Muscle of leg (tissue), 11 donors: ENCODE results near the gene EXTL1. TPM values are rescaled to one million over a fixed set of nuclear protein-coding genes. Genes with fewer than 3 reads are reported as not detected.

ENCODE experiments used
- DNase-seq: peaks from one replicate; pipeline ENCODE4 v3.0.0; 2013
- H3K27ac ChIP-seq: one replicate; pipeline ENCODE4 v1.5.1; 2013; ENCODE audit warnings: mild to moderate bottlenecking, low read length, control low read depth
- H3K27me3 ChIP-seq: one replicate; pipeline ENCODE4 v1.6.1; 2013; ENCODE audit warnings: low read length; ENCODE audit not compliant: control insufficient read depth, insufficient read depth
- H3K36me3 ChIP-seq: one replicate; pipeline ENCODE4 v1.6.1; 2013; ENCODE audit warnings: low read length; ENCODE audit not compliant: control insufficient read depth, insufficient read depth
- H3K4me1 ChIP-seq: one replicate; pipeline ENCODE4 v1.6.1; 2013; ENCODE audit warnings: low read length; ENCODE audit not compliant: control insufficient read depth, insufficient read depth
- H3K4me3 ChIP-seq: one replicate; pipeline ENCODE4 v1.5.1; 2013; ENCODE audit warnings: low read length, control low read depth
- H3K9me3 ChIP-seq: replicated peaks from 2 replicates; pipeline ENCODE4 v1.6.1; 2013; ENCODE audit warnings: low read depth, low read length; ENCODE audit not compliant: control insufficient read depth
- WGBS: methylation state at CpG from one replicate; pipeline ENCODE4 v1.1.5; 2013; ENCODE audit warnings: missing lambda C conversion rate; ENCODE audit not compliant: insufficient coverage; 5-methylcytosine and 5-hydroxymethylcytosine counted together
- polyA plus RNA-seq, 8 donors: library from polyadenylated mRNA; unstranded; fragments of 120-200 nt; gene quantifications; one replicate each; pipeline versions ENCODE4 v1.2.1 to v1.2.3, GENCODE V29; 2013; ENCODE audit warnings: inconsistent platforms in 1 of 8, low replicate concordance in 1 of 8; ENCODE audit not compliant: insufficient read length in 8 of 8, insufficient read depth in 1 of 8
- total RNA-seq: library from RNA; stranded (reverse); fragments of 120-200 nt; gene quantifications from one replicate; pipeline ENCODE4 v1.2.4, GENCODE V29; 2013

The EXTL1 gene
- total and polyA plus RNA-seq, 9 donors = 0.71 to 4.6 (median 2.4) TPM

DNA sequence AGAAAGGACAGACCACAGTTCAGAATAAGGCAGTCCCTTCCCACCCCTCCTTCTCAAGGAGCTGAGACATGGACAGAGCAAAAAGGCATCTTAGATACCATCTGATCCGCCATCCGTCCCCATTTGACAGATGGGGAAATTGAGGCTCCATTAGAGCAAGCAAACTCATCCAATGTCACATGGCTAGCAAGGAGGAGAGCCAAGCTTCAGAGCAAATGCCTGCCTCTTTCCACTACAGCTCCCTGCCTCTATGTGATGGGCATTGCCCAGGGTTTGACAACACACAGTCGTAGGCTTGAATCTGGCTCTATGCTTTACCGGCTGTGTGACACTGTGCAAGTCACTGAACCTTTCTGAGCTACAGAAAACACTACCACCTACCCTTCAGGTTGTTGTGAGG is 20.4 kb downstream of the EXTL1 start:
- H3K36me3 ChIP-seq = no peaks in the 10 kb centered on the region
- H3K27ac ChIP-seq = no peak overlapping the region
- H3K4me1 ChIP-seq = peaks cover 37% of the 10 kb centered on the region
- no peaks in the 10 kb centered on the region for H3K9me3 ChIP-seq
- 88% methylated on average over 3 of the region's 4 CpGs for WGBS
- H3K4me3 ChIP-seq = no peak overlapping the region
- no peak for DNase-seq
- H3K27me3 ChIP-seq = peaks cover 68% of the 10 kb centered on the region

DNA sequence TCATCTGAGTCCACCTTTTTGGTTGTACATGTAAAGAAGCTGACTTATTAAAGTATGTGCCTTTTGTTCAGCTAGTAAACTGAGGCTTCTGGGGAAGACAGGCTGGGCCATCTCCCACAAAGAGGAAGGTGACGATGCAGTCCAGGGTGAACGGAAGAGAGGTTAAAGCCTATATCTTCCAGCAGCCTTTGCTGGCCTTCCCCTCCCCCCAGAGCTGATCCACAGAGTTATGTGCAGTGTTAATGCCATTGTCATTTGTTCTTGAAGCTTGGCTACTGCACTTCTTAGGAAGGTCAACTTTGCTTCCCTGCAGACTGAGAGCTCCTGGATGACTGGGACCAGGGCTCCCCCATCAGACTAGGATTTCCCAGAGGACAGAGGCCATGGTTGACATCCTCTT is 22.2 kb downstream of the EXTL1 start:
- Histone ChIP-seq H3K36me3 (no peaks in the 10 kb centered on the region), H3K9me3 (no peaks in the 10 kb centered on the region), H3K4me1 (peaks cover 22% of the 10 kb centered on the region), H3K4me3 (no peak overlapping the region), H3K27me3 (peaks cover 79% of the 10 kb centered on the region), H3K27ac (no peak overlapping the region)
- WGBS = no CpG with 5 or more reads among the region's 2 CpGs
- DNase-seq = no peak

DNA sequence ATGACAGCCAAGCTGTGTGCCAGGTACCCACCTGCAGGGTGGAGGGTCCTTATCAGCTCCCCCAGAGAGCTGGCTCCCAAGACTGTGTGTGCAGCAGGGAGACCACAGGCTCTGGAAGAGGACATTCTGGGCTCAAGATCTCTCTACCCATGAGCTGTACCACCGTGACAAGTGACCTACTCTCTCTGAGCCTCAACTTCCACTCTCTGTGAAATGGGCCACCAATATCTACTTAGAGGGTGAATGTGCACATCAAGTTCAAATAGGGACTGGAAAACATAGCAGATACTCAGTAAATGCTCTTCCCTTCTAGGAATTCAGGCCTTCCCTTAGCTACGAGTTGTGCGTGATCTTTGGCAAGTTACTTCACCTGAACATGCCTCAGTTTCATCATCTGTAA is 22.8 kb downstream of the EXTL1 start:
- H3K27ac ChIP-seq = no peak overlapping the region
- 83% methylated on average over 1 of the region's 3 CpGs for WGBS
- H3K4me3 ChIP-seq = no peak overlapping the region
- DNase-seq = no peak
- no peaks in the 10 kb centered on the region for H3K9me3 ChIP-seq
- H3K27me3 ChIP-seq = peaks cover 80% of the 10 kb centered on the region
- H3K36me3 ChIP-seq = no peaks in the 10 kb centered on the region
- H3K4me1 ChIP-seq = peaks cover 16% of the 10 kb centered on the region

DNA sequence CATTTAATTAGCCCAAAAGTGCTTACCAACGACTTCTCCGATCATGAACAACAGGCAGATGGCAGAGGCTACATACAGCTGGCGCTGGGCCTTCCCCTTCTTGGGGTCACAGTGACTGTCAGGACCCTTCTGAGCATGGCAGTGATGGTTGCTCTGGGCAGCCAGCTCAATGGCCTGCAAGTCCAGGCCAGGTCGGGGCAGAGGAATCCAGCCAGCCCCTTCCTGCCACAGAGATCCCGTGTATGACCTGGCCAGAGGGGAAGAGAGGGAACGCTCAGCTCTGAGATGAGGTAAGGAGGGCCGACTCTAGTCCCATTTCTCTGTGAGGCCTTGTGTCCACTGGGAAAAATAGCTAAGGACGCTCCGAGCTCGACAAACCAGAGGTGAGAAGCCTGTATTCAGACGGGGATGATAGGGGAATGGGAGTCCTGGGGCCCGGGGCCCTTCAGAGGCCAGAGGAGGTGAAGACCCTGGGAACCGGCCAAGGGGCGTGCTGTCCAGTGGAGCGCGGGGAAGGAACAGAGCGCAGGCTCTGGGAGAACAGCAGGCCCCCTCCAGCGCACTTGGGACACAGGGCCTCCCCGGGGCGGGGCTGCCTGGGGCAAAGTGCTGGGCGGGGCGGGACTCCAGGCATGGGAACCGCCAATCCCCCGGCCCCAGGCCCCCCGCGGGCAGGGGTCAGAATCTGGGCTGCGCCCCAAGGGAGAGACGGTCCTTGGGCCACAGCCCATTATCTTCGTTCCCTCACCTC is 23.6 kb downstream of the EXTL1 start:
- Histone ChIP-seq H3K9me3 (no peaks in the 10 kb centered on the region), H3K4me1 (peaks cover 15% of the 10 kb centered on the region), H3K27ac (no peak overlapping the region), H3K4me3 (no peak overlapping the region), H3K36me3 (no peaks in the 10 kb centered on the region), H3K27me3 (peaks cover 84% of the 10 kb centered on the region)
- WGBS = 20% methylated on average over 25 of the region's 29 CpGs
- no peak for DNase-seq

DNA sequence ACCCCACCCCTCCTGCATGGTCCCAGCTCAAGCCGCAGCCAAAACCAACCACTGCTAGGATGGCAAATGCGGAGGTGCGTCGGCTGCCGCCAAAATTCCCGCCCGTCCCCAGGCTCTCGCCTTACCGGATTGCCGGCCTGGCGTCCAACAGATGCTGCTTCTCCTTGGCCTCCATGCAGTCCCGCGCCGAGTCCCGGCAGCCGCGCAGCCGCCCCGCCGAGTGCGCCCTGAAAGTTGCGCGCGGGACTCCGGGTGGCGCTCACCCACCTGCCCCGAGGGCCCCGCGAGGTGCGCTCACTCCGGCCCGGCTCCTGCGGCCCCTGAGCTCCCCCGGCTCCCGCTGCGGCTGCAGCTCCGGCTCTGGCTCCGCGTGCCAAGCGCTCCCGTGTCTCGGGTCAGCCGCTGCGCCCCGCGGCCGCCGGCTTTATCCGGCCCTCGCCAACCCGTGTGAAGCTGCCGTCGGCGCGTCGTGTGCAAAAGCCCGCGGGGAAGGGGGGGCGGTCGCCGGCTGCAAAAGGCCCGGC is 24.2 kb downstream of the EXTL1 start, which contains the start of gene SLC30A2:
Gene SLC30A2, minus strand, starts transcription at position 397 of the 524 bp plus-strand sequence. Its CDS starts 222 bp downstream, at position 175.
- Histone ChIP-seq H3K27me3 (peaks cover 83% of the 10 kb centered on the region), H3K4me1 (peaks cover 15% of the 10 kb centered on the region), H3K36me3 (peaks cover under 1% of the 10 kb centered on the region), H3K27ac (no peak within 1 kb of the TSS), H3K4me3 (no peak within 1 kb of the TSS), H3K9me3 (no peaks in the 10 kb centered on the region)
- DNase-seq = no peak
- under 1% methylated on average over 62 of the region's 62 CpGs for WGBS

DNA sequence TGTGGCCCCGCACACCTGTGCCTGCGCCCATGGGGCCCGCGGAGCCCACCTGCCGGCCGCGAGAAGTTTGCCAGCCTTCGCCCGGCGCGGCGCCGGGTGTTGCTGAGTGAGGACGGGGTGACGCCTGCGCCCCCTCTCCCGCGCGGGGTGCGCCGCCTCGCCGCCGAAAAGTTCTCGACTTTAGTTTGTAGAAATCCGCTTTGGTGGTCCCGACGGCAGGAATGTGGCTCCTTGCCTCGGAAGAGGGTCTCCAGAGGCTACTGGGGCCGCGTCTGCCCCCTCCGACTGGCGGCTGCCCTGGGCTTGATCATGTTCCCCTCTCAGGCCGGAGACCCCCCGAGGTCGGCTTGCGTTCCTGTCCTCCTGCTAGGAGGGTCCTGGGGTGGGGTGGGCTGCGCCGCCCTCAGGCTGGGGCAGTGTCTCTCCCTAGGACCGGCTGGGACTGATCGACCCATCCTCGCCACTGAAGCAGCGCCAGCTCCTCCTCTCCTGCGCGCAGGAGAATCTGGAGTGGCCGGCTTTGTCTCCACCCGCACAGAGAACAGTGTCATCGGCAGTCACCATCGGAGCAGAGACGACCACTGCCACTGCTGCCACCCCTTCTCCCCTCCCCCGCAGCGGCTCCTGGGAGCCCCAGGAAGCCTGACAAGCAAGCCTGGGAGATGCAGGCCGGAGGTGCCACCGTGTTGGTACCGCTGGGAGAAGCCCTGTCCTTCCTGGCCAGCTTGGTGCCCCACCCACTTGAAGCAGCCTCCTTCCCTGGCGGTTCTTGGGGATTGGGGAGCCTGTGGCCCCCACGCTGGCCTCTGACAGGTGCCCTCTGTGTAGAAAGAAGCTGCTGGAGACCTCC is 24.9 kb downstream of the EXTL1 start:
- peaks cover 5% of the 10 kb centered on the region for H3K36me3 ChIP-seq
- no peaks in the 10 kb centered on the region for H3K9me3 ChIP-seq
- DNase-seq = no peak
- H3K27ac ChIP-seq = no peak overlapping the region
- WGBS = 4% methylated on average over 56 of the region's 57 CpGs
- no peak overlapping the region for H3K4me3 ChIP-seq
- peaks cover 85% of the 10 kb centered on the region for H3K27me3 ChIP-seq
- peaks cover 15% of the 10 kb centered on the region for H3K4me1 ChIP-seq

DNA sequence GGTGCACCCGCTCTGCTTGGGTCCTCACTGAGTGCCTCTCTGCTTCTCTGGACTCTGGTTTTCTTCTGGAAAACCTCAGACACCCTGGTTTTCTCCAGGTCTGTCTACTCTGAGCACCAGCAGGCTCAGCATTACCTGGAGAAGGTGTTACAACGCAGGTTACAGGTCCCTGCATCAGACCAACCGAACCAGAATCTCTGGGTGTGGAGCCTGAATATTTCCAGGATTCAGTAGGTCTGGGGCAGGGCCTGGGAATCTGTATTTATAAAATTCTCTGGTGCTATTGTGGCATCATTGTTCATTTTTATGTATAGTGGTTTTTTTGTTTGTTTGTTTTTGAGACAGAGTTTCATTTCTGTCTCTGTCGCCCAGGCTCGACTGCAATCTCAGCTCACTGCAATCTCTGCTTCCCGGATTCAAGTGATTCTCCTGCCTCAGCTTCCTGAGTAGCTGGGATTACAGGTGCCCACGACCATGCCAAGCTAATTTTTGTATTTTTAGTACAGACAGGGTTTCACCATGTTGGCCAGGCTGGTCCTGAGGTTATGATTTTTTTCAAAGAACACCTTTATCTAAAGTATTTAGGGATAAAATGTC is 25.8 kb downstream of the EXTL1 start:
- Histone ChIP-seq H3K27ac (no peak overlapping the region), H3K36me3 (peaks cover 5% of the 10 kb centered on the region), H3K4me1 (peaks cover 15% of the 10 kb centered on the region), H3K9me3 (no peaks in the 10 kb centered on the region), H3K4me3 (no peak overlapping the region), H3K27me3 (peaks cover 78% of the 10 kb centered on the region)
- 86% methylated on average over 1 of the region's 7 CpGs for WGBS
- no peak for DNase-seq

DNA sequence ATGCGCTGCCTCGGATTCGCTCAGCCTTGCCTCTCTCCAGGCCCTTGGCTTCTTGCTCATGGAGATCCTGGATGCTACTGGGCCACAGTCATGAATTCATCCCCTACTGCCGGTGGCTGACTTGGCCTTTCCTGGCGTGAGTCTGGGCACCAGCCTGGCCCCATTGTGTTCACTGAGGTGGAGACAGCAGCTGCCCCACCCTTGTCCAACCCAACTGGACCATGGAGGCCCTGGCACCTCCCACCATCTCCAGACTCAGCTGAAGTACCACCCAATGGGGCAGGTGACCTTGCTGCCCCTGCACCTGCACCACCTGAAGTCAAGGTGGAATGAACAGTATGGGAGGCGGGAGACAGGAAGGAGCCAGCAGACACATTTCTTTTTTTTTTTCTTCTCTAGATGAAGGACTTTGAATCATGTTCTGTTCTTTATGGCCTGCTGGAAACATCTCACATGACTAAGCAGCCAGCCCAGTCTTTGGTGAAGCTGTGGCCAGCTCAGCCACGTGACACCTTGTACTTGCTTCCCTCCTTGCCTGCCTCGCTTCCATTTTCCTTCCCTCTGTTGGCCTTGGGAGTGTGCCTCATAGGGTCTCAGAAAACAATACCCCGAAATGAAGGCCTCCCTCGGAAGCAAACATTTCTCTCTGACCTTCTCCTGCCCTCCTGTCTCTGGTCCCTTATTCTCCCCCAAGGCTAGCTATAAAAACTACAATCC is 28.1 kb downstream of the EXTL1 start:
- WGBS = 68% methylated on average over 8 of the region's 10 CpGs
- Histone ChIP-seq H3K9me3 (no peaks in the 10 kb centered on the region), H3K27ac (no peak overlapping the region), H3K36me3 (peaks cover 15% of the 10 kb centered on the region), H3K27me3 (peaks cover 61% of the 10 kb centered on the region), H3K4me3 (no peak overlapping the region), H3K4me1 (peaks cover 15% of the 10 kb centered on the region)
- no peak for DNase-seq

DNA sequence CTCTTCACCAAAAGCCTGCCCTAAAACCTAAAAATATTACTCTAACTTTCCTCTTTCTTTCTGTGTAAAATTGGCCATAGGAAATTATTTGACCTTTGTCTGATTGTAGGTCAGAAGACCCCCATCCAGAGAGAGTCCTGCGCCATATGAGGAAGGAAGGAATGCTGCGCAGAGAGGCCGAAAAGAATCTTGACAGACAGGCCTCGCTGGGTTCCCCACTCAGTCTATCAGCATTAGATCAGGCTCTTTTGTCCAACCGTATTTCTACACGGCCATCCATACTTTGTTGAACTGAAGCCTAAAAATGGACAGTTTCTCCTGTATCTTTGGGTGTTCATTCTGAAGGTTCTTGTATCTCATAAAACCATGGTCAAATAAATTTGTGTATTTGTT is 28.7 kb downstream of the EXTL1 start:
- WGBS = 92% methylated on average over 2 of the region's 6 CpGs
- Histone ChIP-seq H3K4me1 (peaks cover 13% of the 10 kb centered on the region), H3K27me3 (peaks cover 57% of the 10 kb centered on the region), H3K9me3 (no peaks in the 10 kb centered on the region), H3K4me3 (no peak overlapping the region), H3K27ac (no peak overlapping the region), H3K36me3 (peaks cover 18% of the 10 kb centered on the region)
- no peak for DNase-seq
